ENCODE measurements around the gene CLSTN2.

Gene CLSTN2

GRCh38 chr3:139944256-139944910 lies 9.4 kb downstream of the CLSTN2 start:
- no peak for DNase-seq

DNA sequence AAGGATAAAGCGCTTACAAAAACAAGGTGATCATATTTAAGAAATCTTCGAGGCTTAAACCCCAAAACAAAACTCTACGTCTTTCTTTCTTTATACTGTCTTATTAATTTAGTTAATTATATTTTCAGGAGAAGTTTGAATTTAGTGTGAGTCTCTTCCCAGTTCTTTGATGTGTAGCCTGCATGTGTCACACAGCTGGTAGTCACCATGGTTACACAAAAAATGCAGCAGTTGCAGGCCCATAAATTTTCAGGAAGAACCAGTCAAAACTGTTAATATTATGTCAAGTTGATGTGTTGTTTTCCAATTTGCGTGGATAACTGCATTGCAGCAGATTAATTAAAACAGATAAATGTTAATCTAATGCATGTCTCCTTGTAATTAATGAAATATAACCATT lies 10.4 kb downstream of the CLSTN2 start:
- no peak for DNase-seq

DNA sequence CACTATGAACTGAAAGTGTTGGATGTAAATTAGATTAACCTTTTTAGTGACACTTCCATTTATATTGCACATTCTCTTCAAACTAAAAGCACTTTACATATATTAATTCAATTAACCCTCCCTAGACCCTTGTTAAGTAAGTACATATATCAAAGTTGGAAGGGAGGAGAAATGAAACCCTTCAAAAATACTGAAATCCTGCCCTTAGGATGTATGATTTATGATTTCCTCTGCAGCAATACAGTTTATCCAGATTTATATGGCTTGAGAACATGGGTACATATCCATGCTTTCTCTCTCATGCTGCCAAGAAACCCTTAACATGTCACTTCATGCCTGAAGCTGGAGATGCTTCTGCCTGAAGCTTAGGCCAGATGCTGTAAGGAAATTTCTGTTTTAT lies 11.0 kb downstream of the CLSTN2 start:
- no peak for DNase-seq

- DNase-seq = no peak
Observed at GRCh38 chr3:139948467-139948866, 13.5 kb downstream of the CLSTN2 start.

DNA sequence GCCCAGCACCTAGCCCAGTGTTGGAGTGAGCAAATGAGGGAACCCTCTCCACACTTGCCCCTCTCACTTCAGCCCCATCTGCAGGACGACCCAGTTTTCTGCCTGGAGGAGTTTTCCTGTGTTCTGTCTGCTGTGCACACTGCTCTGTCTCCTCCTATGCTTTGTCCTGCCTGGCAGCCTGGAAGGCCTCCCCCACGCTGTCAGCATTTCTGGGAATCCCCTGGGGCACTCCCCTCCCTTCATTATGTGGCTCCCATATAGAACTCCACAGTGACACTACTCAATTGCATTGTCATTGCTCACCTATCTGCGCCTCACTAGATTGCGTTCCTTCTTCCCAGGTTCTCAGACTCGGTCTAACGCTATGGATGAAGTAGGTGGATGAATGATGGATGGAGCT lies 13.9 kb downstream of the CLSTN2 start:
- DNase-seq = no peak

DNA sequence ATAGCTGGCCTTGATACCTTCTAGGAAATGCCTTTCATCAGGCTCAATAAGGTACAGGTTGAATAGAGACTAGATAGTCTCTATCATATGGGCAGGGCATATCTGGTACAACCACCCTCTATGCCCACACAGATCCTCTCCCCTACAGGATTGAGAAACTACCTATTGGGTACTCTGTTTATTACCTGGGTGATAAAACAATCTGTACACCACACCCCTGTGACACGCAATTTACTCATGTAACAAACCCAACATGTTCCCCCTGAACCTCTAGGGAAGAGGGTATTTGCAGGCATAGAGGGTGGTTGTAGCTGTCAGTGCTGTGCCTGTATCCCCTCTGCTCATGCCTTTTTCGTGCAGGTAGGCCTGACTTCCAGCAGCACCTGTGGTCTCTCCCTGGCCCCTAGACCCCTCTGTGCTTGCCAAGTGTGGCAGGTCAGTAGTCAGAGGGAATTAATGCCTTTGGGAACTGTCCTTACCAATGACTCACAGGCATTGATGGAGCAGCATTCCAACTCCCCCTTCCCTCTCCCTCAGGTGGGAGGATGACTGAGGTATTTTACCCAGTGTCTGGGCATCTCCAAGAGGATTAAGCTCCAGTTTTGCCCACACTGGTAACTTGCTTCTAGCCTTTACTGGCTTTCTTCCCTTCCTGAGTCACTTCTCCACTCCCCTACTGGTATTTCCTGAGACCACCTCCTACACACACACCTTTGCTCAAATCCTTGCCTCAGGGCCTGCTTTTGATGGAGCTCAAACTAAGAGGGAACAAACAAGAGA lies 18.3 kb downstream of the CLSTN2 start:
- DNase-seq = no peak

- no peak for DNase-seq
Observed at GRCh38 chr3:139954146-139954860, 19.3 kb downstream of the CLSTN2 start.

GRCh38 chr3:139957844-139958243 lies 22.9 kb downstream of the CLSTN2 start:
- no peak for DNase-seq

DNA sequence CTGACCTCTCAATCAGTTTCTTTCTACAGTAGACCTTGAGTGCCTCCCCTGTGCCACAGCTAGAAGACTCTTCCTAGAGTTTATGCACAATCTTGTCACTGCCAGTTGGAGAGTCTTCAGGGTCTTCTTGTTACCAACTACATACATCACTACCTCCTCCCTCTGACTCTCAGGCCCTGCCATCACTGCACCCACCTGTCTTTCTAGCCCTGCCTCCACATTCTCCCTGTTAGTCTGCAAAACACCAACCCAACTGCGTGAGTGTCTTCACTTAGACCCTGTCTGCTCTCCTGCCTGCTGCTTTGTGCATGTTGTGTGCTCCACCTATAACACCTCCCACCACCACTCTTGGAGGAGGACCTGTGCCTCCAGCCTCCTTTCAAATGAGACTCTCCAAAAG lies 34.4 kb downstream of the CLSTN2 start:
- no peak for DNase-seq

DNA sequence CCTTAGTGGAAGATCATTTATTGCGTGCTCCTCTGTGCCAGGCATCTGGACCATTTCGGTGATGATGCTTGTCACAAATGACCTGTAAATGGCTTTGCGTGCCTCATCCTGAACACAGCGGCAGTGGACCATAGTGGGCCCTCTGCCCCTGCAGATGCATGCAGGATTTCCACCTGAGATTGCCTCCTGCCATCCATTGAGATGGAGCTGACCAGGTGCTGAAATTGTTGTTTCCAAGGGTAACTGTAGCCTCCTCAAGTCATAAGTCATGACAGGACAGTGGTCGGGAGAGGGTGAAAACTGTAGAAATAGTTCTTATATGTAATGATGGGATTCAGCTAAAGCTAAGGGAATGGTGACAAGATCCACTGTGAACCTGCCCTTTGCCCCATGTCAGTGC lies 35.5 kb downstream of the CLSTN2 start:
- no peak for DNase-seq

GRCh38 chr3:139974809-139975425 lies 39.9 kb downstream of the CLSTN2 start:
- DNase-seq = no peak

DNA sequence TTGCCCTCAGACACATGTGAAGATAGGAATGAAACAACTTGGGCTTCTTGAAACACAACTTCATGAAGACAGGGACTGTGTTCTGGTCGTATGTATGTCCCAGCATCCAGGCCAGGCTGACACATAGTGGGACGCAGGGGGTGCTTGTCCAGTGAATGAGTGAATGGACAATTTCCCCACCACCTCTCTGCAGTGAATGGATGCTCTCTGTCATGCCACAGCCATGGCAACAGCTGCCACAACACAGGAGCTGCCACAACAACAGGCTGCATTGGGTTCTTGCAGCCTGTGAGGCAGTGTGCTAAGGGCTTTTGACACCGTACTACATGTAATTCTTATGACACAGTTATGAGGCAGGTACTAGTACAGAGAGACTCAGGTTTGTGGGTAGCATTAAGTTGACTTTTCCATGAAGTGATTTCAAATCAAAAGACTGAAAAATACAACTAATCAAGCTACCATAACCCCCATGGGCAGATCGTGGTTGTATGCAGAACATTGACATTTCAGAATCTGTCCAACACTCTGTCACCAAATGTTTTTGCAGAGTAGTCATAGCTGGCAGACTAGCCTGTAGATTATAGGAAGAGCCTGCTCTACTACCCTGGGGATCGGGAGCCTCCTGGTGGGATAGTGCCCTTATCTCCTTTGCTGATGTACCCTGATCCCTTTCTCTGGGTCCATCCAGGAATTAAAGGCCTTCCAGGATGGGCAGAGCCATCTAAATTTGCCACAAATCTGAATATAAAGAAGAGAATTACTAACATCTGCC lies 40.8 kb downstream of the CLSTN2 start:
- no peak for DNase-seq

DNA sequence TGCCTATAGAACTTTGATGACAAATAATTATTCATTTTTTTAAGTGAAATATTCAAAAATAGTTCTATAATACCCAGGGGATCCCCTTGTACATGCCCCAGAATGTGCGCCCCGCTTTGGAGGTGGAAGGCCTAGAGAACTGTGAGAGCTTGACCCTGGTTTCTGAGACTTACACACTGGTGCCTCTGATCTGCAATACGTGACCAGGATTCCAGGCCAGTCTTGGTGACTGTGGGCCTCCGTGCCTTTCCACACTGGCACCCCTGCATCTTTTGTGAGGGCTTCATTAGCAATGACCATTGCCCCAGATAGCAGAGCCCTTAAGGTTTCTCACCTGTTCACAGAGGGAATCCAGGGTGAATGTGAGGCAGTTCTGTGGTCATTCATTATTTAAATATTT lies 44.0 kb downstream of the CLSTN2 start:
- no peak for DNase-seq

- DNase-seq = no peak
Observed at GRCh38 chr3:139979991-139980390, 45.0 kb downstream of the CLSTN2 start.

DNA sequence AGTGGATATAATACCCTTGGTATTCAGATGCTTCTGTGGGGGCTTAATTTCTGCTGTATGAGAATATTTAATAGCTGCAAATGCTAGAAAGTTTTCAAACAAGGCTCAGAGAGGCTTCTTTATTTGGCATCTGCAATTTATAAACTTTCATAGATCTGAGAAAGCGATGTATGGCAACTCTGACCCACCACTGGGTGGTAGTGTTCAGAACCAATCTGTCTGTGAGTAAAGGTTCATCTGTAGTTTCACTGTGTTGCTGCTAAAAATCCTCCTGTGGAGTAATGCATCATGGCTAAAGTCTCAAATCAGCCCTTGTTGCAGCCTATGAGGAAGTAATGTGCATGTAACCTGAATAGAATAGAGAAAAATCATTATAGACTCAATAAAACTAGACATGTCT lies 47.4 kb downstream of the CLSTN2 start:
- no peak for DNase-seq

- no peak for DNase-seq
Observed at GRCh38 chr3:139985576-139985975, 50.6 kb downstream of the CLSTN2 start.

- no peak for DNase-seq
Observed at GRCh38 chr3:139987908-139988307, 52.9 kb downstream of the CLSTN2 start.

DNA sequence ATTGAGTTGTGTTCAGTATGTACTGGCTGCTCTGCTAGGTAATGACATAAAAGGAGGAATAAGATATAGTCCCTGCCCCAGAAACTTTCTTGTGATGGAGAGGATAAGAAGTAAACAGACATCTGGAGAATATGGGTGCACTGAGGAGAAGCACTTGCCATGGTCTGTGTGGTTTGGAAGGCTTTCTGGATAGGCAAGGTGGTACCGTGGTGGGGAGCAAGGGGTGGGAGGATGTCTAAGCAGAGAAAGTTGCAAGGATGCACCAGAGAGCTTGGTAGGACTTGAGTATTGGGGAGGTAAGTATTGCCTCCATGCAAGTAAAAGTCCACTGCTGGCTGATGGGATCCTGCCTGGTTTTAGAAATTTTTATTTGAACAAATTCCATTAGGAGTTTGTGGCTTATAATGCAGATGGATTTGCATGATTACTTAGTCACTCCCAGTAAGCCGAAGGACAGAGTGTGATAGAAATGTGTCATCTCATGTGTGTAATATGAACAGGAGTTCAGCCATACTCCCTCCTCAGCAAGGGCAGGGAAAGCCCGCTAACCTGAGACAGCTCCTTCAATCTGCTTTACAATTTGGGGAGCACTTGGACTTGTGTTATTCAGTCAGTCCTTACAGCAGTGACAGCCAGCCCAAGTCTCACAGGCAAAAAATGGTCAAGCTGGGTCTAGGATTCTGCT lies 53.6 kb downstream of the CLSTN2 start:
- no peak for DNase-seq

- DNase-seq = no peak
Observed at GRCh38 chr3:139994891-139995290, 59.9 kb downstream of the CLSTN2 start.

GRCh38 chr3:140004271-140004670 lies 69.3 kb downstream of the CLSTN2 start:
- DNase-seq = no peak

DNA sequence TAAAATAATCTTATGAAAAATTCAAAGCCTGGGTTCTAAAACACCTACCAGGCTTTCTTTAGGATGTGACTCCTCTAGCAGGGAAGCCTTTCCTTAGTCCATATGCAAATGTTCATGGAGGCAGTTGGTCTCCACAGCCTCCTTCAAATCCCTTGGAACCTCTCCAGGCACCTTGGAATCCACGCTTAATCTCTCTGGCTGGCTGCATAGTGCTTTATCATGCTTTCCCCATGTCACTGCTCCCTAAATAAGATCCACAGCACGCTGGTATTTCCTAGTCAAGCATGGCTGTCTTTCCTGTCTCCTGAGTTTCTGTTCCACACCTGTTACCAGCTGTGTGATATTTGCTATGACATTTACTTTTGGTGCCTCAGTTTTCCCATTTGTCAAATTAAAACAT lies 71.3 kb downstream of the CLSTN2 start:
- DNase-seq = no peak

DNA sequence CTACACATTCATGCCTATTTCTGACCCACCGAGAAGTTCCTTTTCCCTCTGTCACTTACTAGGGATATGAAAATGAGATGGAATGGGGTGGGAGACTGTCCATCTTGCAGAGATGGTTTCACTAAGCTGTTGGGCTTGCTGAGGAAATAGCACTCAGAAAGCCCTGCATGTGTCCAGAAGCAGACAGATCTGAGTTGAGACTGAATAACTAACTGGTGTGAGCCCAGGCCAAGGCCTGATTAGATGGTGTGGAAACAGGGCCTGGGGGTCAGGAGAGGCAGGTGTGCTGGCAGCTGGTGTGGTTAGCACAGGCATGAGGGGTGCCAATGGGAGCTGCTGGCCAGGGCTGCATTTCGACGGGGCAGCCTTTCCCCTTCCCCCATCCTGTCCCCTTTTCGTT lies 72.1 kb downstream of the CLSTN2 start:
- DNase-seq = no peak
